Measurements from ENCODE around the gene PHLDA2. TPM values are rescaled to one million over a fixed set of nuclear protein-coding genes. Genes with fewer than 3 reads are reported as not detected.
"Not testable (repeated sequence)": the region's sequence is repeated elsewhere in the genome, so short reads cannot be mapped to it uniquely, and the experiment has no call there.

PHLDA2 gene
- total and polyA plus RNA-seq, 2 donors, result 0.14 to 2.8 TPM

DNA sequence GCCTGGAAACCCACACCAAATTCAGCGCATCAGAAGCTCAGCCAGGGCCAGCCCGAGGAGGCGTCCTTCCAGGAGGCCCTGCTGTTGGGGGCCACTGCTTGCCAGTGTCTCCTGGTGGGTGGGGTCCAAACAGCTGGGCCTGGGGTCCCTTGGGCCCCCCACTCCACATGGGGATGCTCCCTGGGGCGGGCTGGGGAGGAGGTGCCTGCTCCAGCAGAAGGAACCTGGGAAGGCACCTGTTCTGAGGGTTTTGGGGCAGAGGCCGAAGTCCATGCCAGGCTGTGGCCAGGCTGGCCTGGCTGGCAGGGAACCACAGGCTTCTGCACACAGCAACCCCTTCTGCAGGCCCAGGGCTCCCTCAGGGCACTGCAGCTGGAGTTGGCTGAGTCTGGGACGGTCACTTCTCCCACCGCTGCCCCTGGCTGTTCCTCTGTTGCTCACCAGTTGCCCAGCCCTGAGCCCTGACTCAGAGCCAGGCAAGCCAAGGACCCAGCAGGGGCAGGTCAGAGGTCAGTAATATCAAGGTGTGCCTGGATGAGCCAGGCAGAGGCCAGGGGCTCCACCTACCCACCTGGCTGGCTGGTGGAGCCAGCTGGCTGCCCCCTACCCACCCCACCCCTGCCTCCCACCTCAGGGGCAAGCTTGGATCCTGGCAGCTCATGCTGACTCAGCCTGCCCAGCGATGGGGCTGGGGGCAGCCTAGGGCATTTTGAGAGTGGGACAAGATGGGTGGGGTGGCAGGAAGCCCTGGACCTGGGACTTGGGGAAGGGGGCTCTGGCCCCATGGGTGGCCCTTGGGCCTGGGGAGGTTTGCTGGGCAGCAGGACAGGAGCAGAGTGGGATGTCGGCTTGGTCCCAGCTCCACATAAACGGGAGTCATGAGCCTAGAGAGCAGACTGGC lies 12.0 kb upstream of the PHLDA2 start:
- no peak for DNase-seq (ENCODE audit: low read depth in 6 of 9, low spot score in 9 of 9)
- WGBS, result 64% methylated on average over 10 of the region's 10 CpGs
- H3K27me3 ChIP-seq (ENCODE audit: control insufficient read depth in 2 of 2, insufficient read depth in 1 of 2, low read length in 1 of 2), result no peaks in the 10 kb centered on the region
- no peak overlapping the region for H3K4me3 ChIP-seq (ENCODE audit: low read length in 2 of 2)
- peaks cover 3 to 23% of the 10 kb centered on the region in 2 donors for H3K4me1 ChIP-seq (ENCODE audit: control insufficient read depth in 2 of 2, insufficient read depth in 2 of 2, low read length in 2 of 2)
- peaks cover 23 to 26% of the 10 kb centered on the region in 2 donors for H3K36me3 ChIP-seq (ENCODE audit: control insufficient read depth in 2 of 2, insufficient read depth in 2 of 2, low read length in 1 of 2)
- peaks cover 12 to 27% of the 10 kb centered on the region in 2 donors for H3K9me3 ChIP-seq (ENCODE audit: control insufficient read depth in 2 of 2, insufficient read depth in 1 of 2, low read length in 1 of 2)
- H3K27ac ChIP-seq (ENCODE audit: low read depth in 1 of 2, low read length in 1 of 2), result no peak overlapping the region

DNA sequence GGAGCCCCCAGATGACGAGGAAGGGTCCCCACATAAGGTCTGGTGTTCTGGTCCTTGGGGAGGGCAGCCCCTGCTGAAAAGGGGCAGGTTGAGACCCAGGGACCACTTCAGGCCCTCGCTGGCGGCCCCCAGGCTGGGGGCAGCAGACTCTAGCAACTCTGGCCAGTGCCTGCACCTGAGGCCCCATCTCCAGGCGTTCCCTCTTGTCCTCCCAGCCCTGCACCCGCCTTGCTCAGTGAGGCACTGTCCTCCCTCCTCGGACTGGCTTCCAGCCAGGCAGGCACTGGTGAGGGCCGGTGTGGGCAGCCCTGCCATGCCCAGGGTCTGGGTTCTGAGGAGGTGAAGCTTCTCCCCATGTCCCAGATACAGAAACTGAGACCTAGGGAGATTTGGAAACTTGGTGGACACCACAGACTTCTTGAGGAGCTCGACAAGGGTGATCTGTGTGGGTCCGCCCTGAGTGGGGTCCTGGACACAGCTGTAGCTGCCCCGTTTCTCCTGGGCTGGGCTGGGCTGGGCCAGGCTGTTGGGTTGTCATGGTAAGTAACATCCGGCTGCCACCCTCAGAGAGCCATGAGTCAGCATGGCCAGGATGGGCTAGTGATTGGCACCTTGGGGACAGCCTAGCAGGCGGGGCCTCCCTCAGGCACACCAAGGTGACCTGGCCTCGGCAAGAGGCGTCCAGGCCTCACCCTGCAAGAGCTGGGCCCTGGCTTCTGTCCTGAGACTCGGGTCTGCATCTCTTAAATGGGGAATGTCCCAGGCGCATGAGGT lies 11.1 kb upstream of the PHLDA2 start:
- WGBS, result 68% methylated on average over 16 of the region's 16 CpGs
- Histone ChIP-seq H3K27ac (ENCODE audit: low read depth in 1 of 2, low read length in 1 of 2) (no peak overlapping the region), H3K27me3 (ENCODE audit: control insufficient read depth in 2 of 2, insufficient read depth in 1 of 2, low read length in 1 of 2) (no peaks in the 10 kb centered on the region), H3K9me3 (ENCODE audit: control insufficient read depth in 2 of 2, insufficient read depth in 1 of 2, low read length in 1 of 2) (peaks cover 12 to 27% of the 10 kb centered on the region in 2 donors), H3K4me1 (ENCODE audit: control insufficient read depth in 2 of 2, insufficient read depth in 2 of 2, low read length in 2 of 2) (peaks cover 0 to 15% of the 10 kb centered on the region in 2 donors), H3K4me3 (ENCODE audit: low read length in 2 of 2) (no peak overlapping the region), H3K36me3 (ENCODE audit: control insufficient read depth in 2 of 2, insufficient read depth in 2 of 2, low read length in 1 of 2) (peaks cover 18 to 21% of the 10 kb centered on the region in 2 donors)
- DNase-seq (ENCODE audit: low read depth in 6 of 9, low spot score in 9 of 9), result no peak

DNA sequence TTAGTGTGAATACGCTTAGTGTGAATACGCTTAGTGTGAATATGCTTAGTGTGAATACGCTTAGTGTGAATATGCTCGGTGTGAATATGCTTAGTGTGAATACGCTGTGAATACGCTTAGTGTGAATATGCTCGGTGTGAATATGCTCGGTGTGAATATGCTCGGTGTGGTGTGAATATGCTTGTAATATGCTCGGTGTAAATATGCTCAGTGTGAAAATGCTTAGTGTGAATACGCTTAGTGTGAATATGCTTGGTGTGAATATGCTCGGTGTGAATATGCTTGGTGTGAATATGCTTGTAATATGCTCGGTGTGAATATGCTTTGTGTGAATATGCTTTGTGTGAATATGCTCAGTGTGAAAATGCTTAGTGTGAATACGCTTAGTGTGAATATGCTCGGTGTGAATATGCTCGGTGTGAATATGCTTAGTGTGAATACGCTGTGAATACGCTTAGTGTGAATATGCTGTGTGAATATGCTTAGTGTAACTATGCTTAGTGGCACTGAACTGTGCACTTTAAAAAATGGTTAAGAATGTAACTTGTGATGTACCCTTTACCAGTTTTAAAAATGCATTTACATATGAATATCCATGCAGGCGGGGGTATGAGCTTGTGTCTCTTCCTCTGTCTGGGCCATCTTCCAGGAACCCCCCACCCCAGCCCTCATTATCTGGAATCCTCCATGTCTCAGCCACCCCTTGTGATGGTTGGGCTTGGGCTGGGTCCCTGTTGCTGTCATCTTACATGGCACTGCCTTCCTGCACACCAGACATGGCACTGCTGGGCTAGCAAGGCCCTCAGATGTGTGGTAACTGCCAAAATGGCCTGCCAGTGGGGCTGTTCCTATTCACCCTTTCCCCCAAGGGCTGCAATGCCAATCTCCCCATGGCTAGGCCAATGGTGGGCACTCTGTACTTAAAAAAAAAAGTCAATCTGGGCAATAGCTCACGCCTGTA lies 9.5 kb upstream of the PHLDA2 start:
- not testable (repeated sequence) for H3K36me3 ChIP-seq (ENCODE audit: control insufficient read depth in 2 of 2, insufficient read depth in 2 of 2, low read length in 1 of 2); H3K4me3 ChIP-seq (ENCODE audit: low read length in 2 of 2); H3K27ac ChIP-seq (ENCODE audit: low read depth in 1 of 2, low read length in 1 of 2); H3K4me1 ChIP-seq (ENCODE audit: control insufficient read depth in 2 of 2, insufficient read depth in 2 of 2, low read length in 2 of 2); H3K27me3 ChIP-seq (ENCODE audit: control insufficient read depth in 2 of 2, insufficient read depth in 1 of 2, low read length in 1 of 2); DNase-seq (ENCODE audit: low read depth in 6 of 9, low spot score in 9 of 9)
- WGBS, result 93% methylated on average over 20 of the region's 20 CpGs
- peaks cover 12 to 27% of the 10 kb centered on the region in 2 donors for H3K9me3 ChIP-seq (ENCODE audit: control insufficient read depth in 2 of 2, insufficient read depth in 1 of 2, low read length in 1 of 2)

DNA sequence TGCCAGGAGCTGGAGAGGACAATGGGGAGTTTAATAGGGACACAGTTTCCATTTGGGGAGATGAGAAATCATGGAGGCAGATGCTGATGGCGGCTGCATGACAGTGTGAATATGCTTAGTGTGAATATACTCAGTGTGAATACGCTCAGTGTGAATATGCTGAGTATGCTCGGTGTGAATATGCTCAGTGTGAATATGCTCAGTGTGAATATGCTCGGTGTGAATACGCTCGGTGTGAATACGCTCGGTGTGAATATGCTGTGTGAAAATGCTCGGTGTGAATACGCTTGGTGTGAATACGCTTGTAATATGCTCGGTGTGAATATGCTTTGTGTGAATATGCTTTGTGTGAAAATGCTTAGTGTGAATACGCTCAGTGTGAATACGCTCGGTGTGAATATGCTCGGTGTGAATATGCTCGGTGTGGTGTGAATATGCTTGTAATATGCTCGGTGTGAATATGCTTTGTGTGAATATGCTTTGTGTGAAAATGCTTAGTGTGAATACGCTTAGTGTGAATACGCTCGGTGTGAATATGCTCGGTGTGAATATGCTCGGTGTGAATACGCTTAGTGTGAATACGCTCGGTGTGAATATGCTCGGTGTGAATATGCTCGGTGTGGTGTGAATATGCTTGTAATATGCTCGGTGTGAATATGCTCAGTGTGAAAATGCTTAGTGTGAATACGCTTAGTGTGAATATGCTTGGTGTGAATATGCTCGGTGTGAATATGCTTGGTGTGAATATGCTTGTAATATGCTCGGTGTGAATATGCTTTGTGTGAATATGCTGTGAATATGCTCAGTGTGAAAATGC lies 8.6 kb upstream of the PHLDA2 start:
- 92% methylated on average over 31 of the region's 32 CpGs for WGBS
- H3K36me3 ChIP-seq (ENCODE audit: control insufficient read depth in 2 of 2, insufficient read depth in 2 of 2, low read length in 1 of 2); DNase-seq (ENCODE audit: low read depth in 6 of 9, low spot score in 9 of 9); H3K4me1 ChIP-seq (ENCODE audit: control insufficient read depth in 2 of 2, insufficient read depth in 2 of 2, low read length in 2 of 2); H3K27ac ChIP-seq (ENCODE audit: low read depth in 1 of 2, low read length in 1 of 2); H3K27me3 ChIP-seq (ENCODE audit: control insufficient read depth in 2 of 2, insufficient read depth in 1 of 2, low read length in 1 of 2); H3K4me3 ChIP-seq (ENCODE audit: low read length in 2 of 2): not testable (repeated sequence)
- peaks cover 12 to 27% of the 10 kb centered on the region in 2 donors for H3K9me3 ChIP-seq (ENCODE audit: control insufficient read depth in 2 of 2, insufficient read depth in 1 of 2, low read length in 1 of 2)

DNA sequence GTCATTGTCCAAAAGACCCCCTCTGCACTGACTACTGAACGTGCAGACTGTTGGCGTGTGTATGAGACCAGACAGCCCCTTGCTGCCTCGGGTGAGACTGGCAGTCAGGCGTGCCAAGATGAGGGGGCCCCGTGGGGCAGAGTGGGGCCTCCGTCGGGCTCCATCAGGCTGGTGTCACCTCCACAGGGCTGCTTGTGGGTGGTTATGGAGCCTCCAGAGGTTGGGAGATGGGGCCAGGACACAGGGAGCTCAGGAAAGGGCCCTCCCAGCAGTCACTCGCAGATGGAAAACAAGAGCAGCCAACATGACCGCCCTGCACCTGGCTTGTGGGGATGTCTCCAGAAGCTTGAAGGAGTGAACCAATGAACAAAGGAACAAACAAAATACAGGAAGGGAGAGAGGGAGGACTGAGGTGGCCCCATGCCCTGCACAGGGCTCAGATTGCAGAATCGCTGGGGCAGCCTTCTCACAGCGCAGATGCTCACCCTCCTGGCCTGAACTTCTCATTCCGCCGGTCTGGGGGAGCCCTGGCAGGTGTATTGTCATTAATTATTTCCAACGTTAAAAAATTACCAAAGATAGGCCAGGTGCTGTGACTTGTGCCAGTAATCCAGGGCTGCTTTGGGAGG lies 5.5 kb upstream of the PHLDA2 start:
- Histone ChIP-seq H3K4me3 (ENCODE audit: low read length in 2 of 2) (no peak overlapping the region), H3K36me3 (ENCODE audit: control insufficient read depth in 2 of 2, insufficient read depth in 2 of 2, low read length in 1 of 2) (no peaks in the 10 kb centered on the region), H3K27me3 (ENCODE audit: control insufficient read depth in 2 of 2, insufficient read depth in 1 of 2, low read length in 1 of 2) (peaks cover 19 to 38% of the 10 kb centered on the region in 2 donors), H3K4me1 (ENCODE audit: control insufficient read depth in 2 of 2, insufficient read depth in 2 of 2, low read length in 2 of 2) (peaks cover 0 to 12% of the 10 kb centered on the region in 2 donors), H3K27ac (ENCODE audit: low read depth in 1 of 2, low read length in 1 of 2) (no peak overlapping the region), H3K9me3 (ENCODE audit: control insufficient read depth in 2 of 2, insufficient read depth in 1 of 2, low read length in 1 of 2) (peaks cover 9 to 22% of the 10 kb centered on the region in 2 donors)
- no peak for DNase-seq (ENCODE audit: low read depth in 6 of 9, low spot score in 9 of 9)
- 94% methylated on average over 14 of the region's 14 CpGs for WGBS

DNA sequence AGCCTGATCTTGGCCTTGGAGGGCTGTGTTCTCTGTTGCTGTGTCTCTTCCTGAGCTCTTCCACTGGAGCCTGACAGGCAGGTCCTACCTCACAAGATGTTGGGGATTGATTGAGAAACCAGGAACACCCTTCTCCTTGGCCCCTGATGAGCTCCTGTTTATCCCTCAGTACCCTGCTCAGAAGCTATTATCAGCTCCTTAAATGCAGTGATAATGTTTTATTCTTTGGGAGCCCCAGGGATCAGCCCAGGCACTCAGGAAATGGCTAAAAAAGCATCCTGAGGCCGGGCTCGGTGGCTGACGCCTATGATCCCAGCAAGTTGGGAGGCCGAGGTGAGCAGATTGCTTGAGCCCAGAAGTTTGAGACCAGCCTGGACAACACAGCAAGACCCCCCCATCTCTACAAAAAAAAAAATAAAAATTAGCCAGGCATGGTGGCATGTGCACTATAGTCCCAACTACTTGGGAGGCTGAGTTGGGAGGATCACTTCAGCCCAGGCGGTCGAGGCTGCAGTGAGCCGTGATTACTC lies 4.9 kb upstream of the PHLDA2 start:
- WGBS, result 96% methylated on average over 7 of the region's 7 CpGs
- Histone ChIP-seq H3K4me3 (ENCODE audit: low read length in 2 of 2) (no peak overlapping the region), H3K27me3 (ENCODE audit: control insufficient read depth in 2 of 2, insufficient read depth in 1 of 2, low read length in 1 of 2) (peaks cover 25 to 44% of the 10 kb centered on the region in 2 donors), H3K9me3 (ENCODE audit: control insufficient read depth in 2 of 2, insufficient read depth in 1 of 2, low read length in 1 of 2) (peaks cover 6 to 15% of the 10 kb centered on the region in 2 donors), H3K4me1 (ENCODE audit: control insufficient read depth in 2 of 2, insufficient read depth in 2 of 2, low read length in 2 of 2) (peaks cover under 1 to 13% of the 10 kb centered on the region in 2 donors), H3K36me3 (ENCODE audit: control insufficient read depth in 2 of 2, insufficient read depth in 2 of 2, low read length in 1 of 2) (no peaks in the 10 kb centered on the region), H3K27ac (ENCODE audit: low read depth in 1 of 2, low read length in 1 of 2) (no peak overlapping the region)
- no peak for DNase-seq (ENCODE audit: low read depth in 6 of 9, low spot score in 9 of 9)

DNA sequence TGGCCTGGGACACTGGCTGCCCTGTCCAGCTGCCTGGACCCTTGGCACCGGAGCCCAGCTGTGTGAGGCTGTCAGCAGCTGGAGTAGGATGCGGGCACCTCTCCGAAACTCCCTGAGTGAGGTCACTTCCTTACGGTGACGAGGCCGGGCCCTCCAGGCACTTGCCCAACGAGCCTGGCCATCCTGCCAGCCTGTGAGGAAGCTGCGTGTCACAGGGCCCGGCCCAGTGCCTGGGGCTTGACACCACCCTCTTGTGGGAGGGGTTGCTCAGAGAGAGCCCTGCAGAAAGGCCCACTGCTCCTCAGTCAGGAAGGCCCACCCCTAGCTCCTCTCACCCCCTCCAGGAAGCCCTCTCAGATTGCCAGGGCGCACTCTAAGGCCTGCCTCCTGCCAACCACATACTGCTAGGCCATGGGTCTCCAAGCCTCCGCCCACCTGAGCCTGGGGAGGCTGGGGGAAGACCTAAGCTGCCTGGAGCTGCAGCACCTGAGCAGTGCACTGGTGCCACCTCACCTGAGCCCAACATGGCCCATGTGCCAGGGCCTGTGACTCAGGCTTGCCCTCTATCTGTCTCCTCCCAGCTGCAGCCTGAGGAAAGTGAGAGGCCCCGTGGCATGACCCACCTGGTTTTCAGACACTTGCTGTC lies 4.3 kb upstream of the PHLDA2 start:
- Histone ChIP-seq H3K9me3 (ENCODE audit: control insufficient read depth in 2 of 2, insufficient read depth in 1 of 2, low read length in 1 of 2) (peaks cover 4 to 13% of the 10 kb centered on the region in 2 donors), H3K27me3 (ENCODE audit: control insufficient read depth in 2 of 2, insufficient read depth in 1 of 2, low read length in 1 of 2) (peaks cover 31 to 50% of the 10 kb centered on the region in 2 donors), H3K4me1 (ENCODE audit: control insufficient read depth in 2 of 2, insufficient read depth in 2 of 2, low read length in 2 of 2) (peaks cover 2 to 13% of the 10 kb centered on the region in 2 donors), H3K27ac (ENCODE audit: low read depth in 1 of 2, low read length in 1 of 2) (no peak overlapping the region), H3K36me3 (ENCODE audit: control insufficient read depth in 2 of 2, insufficient read depth in 2 of 2, low read length in 1 of 2) (no peaks in the 10 kb centered on the region), H3K4me3 (ENCODE audit: low read length in 2 of 2) (no peak overlapping the region)
- 43% methylated on average over 12 of the region's 12 CpGs for WGBS
- DNase-seq (ENCODE audit: low read depth in 6 of 9, low spot score in 9 of 9), result peak in 1 of 9 donors; percentile 36

Data from thymus (tissue), 11 donors.